ENCODE data around the gene AGMO. TPM values are rescaled to one million over a fixed set of nuclear protein-coding genes. Genes with fewer than 3 reads are reported as not detected.

AGMO gene
- total and polyA plus RNA-seq, 2 of the 8 experiments (the other 6 are each of a cell fraction or from before 2014, with no cell fraction given), result 0.22 to 0.45 TPM

DNA sequence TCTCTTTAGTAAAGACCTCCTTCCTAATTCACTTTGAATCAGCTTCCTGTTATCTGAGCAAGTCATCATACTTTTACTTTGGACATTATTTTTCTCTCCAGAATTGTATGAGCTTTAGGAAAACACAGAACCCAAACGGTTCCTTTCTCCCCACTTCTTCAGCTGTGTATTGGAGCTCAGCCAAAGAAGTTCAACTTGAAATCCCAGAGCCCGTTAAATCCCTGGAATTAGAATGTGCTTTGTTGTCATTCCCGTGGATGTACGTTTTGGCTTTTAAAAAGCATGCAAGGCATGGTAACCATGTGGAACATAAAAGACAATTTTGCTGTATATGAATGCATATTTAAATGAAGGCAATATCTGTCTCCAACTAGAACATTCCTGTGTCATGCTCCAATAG lies 46.6 kb downstream of the AGMO start (continued):
- TF ChIP-seq, protein P1, sequence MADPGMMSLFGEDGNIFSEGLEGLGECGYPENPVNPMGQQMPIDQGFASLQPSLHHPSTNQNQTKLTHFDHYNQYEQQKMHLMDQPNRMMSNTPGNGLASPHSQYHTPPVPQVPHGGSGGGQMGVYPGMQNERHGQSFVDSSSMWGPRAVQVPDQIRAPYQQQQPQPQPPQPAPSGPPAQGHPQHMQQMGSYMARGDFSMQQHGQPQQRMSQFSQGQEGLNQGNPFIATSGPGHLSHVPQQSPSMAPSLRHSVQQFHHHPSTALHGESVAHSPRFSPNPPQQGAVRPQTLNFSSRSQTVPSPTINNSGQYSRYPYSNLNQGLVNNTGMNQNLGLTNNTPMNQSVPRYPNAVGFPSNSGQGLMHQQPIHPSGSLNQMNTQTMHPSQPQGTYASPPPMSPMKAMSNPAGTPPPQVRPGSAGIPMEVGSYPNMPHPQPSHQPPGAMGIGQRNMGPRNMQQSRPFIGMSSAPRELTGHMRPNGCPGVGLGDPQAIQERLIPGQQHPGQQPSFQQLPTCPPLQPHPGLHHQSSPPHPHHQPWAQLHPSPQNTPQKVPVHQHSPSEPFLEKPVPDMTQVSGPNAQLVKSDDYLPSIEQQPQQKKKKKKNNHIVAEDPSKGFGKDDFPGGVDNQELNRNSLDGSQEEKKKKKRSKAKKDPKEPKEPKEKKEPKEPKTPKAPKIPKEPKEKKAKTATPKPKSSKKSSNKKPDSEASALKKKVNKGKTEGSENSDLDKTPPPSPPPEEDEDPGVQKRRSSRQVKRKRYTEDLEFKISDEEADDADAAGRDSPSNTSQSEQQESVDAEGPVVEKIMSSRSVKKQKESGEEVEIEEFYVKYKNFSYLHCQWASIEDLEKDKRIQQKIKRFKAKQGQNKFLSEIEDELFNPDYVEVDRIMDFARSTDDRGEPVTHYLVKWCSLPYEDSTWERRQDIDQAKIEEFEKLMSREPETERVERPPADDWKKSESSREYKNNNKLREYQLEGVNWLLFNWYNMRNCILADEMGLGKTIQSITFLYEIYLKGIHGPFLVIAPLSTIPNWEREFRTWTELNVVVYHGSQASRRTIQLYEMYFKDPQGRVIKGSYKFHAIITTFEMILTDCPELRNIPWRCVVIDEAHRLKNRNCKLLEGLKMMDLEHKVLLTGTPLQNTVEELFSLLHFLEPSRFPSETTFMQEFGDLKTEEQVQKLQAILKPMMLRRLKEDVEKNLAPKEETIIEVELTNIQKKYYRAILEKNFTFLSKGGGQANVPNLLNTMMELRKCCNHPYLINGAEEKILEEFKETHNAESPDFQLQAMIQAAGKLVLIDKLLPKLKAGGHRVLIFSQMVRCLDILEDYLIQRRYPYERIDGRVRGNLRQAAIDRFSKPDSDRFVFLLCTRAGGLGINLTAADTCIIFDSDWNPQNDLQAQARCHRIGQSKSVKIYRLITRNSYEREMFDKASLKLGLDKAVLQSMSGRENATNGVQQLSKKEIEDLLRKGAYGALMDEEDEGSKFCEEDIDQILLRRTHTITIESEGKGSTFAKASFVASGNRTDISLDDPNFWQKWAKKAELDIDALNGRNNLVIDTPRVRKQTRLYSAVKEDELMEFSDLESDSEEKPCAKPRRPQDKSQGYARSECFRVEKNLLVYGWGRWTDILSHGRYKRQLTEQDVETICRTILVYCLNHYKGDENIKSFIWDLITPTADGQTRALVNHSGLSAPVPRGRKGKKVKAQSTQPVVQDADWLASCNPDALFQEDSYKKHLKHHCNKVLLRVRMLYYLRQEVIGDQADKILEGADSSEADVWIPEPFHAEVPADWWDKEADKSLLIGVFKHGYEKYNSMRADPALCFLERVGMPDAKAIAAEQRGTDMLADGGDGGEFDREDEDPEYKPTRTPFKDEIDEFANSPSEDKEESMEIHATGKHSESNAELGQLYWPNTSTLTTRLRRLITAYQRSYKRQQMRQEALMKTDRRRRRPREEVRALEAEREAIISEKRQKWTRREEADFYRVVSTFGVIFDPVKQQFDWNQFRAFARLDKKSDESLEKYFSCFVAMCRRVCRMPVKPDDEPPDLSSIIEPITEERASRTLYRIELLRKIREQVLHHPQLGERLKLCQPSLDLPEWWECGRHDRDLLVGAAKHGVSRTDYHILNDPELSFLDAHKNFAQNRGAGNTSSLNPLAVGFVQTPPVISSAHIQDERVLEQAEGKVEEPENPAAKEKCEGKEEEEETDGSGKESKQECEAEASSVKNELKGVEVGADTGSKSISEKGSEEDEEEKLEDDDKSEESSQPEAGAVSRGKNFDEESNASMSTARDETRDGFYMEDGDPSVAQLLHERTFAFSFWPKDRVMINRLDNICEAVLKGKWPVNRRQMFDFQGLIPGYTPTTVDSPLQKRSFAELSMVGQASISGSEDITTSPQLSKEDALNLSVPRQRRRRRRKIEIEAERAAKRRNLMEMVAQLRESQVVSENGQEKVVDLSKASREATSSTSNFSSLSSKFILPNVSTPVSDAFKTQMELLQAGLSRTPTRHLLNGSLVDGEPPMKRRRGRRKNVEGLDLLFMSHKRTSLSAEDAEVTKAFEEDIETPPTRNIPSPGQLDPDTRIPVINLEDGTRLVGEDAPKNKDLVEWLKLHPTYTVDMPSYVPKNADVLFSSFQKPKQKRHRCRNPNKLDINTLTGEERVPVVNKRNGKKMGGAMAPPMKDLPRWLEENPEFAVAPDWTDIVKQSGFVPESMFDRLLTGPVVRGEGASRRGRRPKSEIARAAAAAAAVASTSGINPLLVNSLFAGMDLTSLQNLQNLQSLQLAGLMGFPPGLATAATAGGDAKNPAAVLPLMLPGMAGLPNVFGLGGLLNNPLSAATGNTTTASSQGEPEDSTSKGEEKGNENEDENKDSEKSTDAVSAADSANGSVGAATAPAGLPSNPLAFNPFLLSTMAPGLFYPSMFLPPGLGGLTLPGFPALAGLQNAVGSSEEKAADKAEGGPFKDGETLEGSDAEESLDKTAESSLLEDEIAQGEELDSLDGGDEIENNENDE (IDR thresholded peaks at IDR 0.05; ENCODE audit: insufficient replicate concordance, low read length), result no peak
- TF ChIP-seq BCL11A (IDR thresholded peaks at IDR 0.05; ENCODE audit: low read depth in 2 of 2, low read length in 2 of 2), result no peak
- TF ChIP-seq CREB1 (IDR thresholded peaks at IDR 0.05), result no peak
- TF ChIP-seq CHD2 (IDR thresholded peaks at IDR 0.05; ENCODE audit: low read length), result no peak
